GM19238 (cell line): ENCODE results near the gene AAR2.

Experiments used
- DNase-seq: peaks from one replicate; pipeline ENCODE4 v3.0.0; 2011; ENCODE audit warnings: low spot score; ENCODE audit not compliant: insufficient read length

AAR2 gene, protein sequence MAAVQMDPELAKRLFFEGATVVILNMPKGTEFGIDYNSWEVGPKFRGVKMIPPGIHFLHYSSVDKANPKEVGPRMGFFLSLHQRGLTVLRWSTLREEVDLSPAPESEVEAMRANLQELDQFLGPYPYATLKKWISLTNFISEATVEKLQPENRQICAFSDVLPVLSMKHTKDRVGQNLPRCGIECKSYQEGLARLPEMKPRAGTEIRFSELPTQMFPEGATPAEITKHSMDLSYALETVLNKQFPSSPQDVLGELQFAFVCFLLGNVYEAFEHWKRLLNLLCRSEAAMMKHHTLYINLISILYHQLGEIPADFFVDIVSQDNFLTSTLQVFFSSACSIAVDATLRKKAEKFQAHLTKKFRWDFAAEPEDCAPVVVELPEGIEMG

DNA sequence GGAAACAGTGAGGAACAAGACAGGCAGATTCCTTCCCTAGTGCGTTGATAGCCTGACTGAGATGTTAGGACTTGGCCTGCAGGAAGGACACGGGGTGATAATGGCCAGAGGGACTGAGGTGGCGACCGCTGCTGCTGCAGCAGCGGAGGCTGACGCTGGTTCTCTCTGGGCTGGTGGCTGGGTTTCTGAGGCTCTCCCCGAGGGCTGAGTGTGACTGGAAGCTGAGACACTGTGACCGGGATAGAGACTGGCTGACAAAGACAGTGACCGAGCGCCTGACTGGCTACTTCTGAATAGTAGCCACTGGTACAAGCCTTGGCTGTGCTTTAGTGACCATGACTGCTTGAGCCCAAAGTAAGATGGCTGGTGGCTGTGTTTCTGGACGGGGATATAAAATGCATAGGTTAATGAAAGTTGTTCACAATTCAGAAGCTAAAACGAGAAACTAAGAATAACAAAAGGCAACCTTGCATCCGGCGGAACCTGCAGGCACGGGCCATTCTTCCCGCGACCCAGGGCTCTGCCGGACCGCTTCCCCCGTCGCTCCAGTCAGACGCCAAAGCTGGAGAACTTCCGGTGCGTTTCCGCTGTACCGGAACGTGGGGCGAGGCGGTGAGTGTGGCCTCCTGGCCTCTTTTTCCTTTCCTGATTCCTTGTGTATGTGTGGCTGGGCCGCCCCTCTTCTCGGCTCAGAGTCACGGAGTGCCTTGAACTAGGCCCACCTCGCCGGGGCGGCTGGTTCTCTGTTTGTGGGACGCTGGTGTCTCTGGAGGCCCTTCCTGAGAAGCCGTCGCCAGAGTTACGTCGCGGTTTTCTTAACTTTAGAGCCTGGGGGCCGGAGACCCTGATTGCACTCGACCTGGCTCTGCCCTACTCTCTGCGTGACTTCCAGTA lies at the start of gene AAR2:
AAR2 (plus strand) TSS at position 587 of the 894 bp plus-strand sequence. CDS start 3,391 bp downstream, outside the sequence.
- peak; percentile 68 for DNase-seq

DNA sequence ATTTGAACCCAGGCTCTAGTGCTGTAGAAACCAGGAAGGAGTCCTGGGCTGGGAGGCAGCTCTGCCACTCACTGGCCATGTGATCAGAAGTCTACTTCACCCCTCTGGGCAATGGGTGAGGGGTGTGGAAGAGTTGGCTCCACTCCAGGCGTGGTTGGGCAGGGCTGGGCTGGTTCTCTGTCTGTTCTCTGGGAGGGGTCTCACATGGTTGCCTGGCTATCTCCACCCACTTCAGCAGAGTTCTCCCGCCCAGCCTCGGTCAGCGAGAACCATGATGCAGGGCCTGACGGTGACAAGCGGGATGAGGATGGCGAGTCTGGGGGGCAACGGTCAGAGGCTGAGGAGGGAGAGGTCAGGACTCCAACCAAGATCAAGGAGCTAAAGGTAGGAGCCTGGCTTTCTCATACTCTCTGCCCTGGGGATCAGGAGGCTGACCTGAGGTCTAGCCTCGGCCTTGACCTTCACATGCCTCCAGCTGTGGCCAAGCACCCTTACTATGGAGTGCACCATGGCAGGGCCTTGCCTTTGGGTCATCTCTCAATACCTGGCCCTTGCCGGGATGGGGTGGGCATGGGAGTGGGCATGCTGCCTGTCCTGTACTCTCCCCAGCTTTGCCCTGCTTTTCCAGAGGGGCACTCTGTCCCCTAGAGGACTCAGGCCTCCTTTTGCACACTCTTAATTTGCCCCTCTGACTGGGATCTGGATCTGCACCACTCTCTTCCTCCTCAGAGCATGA lies 42.1 kb upstream of the AAR2 start:
- no peak for DNase-seq

DNA sequence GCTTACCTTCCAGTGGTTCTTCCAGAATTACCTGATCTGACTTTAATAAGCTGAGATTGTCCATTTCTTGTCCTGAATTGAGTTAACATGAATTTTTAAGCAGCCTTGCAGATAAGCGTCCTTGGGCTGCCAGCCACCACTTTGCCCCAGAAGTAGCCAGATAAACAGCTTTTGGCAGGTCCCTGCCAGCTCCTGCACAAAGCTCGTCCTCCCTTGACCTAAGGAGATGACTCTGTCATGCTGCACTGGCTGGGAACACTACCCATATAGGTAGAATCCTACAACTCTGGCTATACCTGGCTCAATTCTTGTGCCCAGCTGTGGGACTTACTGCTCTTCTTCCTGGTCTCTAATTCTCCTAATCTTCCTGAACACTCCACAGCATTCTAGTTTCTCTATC lies 39.6 kb upstream of the AAR2 start:
- no peak for DNase-seq

DNA sequence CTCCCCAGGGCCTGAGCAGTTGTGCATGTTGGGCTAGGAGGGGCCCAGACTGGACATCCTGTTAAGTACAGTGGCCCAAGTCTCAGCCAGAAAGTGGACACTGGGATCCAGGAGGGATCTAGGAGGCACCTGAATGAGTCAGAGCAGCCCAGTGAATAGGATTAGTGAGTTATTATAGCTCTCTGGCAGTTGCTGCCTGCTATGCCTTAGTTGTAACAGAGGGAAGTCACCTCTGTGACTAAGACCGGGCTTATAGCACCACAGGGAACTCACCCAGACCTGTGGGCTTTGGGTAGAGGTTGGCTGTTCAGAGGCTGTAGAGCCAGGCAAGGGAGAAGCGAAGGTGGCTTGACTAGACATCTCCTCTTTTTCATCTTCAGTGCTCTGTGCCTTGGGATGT lies 39.0 kb upstream of the AAR2 start:
- DNase-seq = no peak

DNA sequence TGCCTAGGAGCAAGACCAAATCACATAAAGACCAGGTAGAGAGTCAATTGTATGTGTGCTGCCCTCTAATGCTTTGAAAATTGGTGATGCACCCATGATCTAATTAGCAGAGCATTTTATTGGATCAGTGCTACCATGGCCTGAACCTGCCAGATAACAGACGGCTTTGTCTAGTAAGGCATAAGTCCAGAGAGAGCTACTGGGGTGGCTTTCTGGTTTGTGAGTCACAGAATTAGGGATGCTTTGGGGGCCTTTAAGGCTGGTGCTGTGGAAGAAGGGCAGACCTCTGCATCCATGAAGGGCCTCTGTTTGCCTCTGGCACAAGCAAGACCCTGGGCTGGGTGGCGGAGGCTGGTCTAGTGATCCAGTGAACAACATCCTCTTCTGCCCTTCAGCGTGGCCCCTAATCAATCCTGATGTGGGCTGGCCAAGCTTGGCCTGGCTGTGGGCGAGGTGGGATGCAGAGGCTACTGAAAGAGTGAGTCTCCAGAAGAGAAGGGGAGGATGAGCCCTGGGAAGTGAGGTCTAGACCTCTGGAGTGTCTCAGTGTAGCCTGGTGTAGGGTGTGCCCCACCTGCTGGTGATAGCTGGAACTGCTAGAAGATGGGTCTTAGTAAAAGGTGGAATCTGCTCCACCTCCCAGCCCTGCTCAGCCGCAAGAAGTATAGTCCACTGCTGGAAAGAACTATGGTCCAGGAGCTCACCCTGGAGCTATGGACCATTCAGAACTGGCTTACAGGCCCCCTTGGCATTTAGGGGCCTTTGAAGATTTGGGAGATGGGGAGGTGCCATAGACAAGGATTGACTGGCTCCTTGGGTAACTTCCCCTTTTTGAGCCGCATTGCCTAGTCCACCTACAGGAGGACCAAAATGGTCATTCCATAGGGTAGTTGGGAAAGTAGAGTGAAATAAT lies 36.7 kb upstream of the AAR2 start:
- DNase-seq = peak; percentile 62

DNA sequence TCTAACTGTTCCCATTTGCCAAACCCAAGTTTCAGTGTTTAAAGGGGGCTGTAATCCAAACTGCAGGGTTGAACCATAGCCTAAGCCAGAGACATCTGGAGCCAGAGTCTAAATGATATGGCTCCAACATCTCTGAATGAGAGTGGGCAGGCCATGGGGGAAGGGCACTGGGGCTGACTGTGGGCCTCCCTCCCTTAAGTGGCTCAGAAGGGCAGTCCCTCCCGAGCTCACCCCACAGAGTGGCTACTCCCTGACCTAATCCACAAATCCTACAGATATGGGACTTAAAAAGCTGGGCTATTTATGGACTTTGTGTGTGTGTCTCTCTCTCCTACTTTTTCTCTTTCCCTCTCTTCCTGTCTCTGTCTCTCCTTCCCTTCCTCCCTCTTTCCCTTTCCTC lies 35.8 kb upstream of the AAR2 start:
- no peak for DNase-seq

DNA sequence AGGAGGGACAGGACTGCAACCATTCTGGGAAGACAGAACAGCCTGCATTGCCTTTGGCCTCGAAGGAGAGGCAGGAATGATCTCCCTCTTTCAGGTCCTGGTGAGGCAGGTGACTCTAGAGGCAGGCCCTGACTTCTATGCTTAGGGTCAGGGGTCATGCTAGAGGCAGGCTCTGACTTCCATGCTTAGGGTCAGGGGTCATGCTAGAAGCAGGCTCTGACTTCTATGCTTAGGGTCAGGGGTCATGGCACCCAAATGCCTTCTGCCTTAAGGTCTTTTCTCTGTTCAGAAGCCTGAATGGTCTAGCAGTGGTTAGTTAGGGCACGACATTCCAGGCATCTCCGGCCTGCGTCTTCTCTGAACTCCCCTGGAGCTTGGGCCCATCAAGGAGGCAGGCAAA lies 35.1 kb upstream of the AAR2 start:
- DNase-seq = no peak

DNA sequence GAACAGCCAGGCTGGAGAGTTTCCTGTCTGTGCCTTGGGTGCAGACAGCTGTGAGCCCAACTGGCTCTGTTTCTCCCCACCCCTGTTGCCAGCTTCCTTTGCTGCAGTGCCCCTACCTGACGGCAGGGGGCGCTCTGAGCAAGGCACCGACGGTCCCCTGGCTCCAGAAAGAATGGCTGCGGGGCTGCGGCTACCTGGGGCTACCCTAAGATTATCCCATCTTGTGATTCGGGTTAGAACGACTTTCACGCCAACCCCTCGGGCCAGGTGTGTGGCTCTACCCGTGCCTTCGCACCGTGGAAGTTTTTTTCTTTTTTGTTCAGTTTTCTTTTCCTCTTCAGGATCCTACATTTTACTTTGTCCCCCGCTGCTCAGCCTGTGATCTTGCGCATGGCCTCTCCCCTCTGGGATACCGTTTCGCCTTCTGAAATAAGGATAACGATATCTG lies 33.4 kb upstream of the AAR2 start:
- DNase-seq = peak; percentile 79

DNA sequence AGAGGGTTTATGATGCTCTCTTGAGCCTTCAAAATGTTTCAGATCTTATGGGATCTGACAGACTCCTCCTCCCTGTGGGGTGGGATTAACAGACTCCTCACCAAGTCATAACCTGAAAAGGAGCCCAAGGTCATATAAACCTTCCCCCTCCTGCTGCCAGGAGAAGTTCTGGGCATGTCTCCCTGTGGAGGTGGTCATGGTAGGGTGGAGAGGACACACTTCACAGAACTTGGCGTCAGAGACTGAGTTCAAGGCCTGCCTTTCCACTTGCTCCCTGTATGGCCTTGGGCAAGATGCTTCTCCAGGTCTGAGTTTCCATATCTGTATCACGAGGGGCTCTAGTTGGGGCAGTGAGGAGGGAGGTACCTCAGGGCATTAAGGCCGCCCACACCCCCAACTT lies 32.4 kb upstream of the AAR2 start:
- DNase-seq = no peak

DNA sequence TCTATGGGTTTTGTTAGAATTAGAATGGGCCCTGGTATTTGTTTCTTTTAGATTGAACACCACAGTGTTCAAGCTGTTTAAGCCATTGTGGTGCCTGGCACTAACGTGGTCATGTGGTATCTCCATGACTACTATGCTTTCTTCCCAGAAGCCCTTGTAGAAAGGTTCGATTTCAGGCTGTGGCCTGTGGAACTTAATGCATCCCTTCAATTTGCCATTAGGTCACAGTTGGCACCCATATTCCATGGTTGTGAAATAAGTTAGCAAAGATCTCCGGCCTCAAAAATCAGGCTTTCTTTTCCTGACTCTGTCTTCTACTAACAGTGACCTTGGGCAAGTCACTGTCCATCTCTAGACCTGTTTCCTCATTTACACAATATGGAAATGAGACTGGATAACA lies 31.3 kb upstream of the AAR2 start:
- DNase-seq = no peak

DNA sequence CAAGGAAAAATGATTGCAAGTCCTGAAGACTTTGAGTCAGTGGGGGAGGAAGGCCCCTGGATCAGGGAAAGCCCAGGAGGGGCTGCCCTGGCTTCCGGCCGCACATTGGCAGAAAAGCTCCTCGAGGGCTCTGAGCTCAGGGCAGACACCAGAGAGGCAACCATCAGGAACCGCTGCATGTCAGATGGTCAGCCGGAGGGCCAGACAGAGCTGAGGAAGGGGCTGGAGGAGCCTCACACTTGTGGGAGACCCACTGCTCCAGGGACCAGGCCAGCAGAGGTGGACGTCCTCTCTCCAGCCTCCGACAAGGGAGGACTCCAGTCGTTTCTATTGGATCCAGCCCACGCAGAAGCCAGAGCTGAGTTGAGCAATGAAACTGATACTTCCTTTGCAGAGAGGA lies 30.2 kb upstream of the AAR2 start:
- no peak for DNase-seq

DNA sequence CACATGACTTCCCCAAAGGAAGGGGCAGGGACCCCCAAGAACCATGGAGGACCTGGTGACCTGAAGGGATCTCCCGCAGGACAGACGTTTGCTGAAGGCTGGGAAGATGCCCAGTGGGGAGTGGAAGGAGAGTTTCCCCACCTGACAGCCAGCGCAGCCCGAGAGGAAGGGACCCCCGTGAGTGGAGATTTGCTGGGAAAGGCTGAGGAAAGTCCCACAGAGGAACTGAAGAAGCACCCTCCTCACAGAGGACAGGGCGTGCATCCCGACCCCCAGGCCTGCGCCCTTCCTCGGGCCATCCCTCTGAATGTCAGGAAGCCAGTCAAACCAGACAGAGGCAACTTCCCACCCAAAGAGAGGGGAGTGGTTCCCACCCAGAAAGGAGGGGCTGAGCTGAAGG lies 29.6 kb upstream of the AAR2 start:
- DNase-seq = no peak

DNA sequence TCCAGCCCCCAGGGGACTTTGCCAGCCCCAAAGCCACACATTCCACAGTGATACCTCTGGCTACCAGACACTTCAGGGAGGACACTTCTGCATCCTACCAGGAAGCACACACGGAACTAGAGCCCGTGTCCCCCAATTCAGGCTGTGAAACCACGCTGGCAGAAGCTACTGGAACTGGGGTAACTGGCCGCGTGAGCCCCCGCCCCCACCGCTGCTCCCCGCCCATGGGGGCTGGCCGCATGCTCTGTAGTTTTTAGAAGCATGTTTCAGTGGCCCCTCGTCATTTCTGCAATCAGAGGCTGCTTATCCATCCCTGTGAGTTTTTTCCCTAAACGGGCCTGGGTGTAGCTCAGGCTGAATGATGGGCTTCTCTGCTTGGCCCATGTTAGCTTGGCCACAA lies 28.7 kb upstream of the AAR2 start:
- no peak for DNase-seq

DNA sequence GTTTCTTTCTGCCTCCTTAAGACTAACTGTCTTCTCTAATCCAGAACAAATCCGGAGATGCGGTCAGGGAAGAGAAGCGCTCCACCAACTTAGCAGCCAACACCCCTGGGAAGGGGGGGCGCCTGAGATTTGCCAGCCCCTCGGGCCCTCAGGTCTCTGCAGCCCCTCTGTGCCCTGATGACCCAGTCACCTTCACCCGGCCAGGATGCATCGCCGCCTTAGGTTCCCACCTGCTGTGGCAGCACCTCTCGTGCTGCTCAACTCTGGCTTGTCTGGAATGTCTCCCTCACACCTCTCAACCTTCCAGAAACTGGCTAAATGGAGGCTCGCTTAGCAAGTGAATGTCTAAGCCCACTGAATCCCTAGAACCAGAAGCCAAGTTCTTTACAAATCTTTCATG lies 28.0 kb upstream of the AAR2 start:
- no peak for DNase-seq

DNA sequence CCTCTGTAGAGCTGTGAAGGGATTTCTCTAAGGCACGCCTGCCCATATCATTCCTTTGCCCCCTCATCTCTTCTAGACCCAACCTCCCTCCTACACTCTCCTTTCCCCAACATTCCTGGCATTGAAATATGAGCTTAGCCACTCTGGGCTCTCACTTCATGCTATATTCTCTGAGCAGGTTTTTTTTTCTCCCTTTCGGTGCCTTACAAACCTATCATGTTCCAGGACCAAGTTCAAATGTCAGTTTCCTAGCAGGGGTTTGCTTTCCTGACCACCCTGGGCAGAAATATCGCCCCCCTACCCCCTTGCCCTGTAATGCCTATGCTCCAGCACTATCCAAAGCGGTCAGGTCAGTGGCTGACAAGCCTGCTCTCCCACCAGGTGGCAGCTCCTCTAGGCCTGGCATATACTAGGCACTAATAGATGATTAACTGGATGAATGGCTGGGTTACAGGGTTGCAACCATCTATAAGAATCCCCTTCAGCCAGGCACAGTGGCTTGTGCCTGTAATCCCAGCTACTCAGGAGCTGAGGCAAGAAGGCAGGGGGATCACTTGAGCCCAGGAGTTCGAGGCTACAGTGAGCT lies 25.7 kb upstream of the AAR2 start:
- DNase-seq = no peak

DNA sequence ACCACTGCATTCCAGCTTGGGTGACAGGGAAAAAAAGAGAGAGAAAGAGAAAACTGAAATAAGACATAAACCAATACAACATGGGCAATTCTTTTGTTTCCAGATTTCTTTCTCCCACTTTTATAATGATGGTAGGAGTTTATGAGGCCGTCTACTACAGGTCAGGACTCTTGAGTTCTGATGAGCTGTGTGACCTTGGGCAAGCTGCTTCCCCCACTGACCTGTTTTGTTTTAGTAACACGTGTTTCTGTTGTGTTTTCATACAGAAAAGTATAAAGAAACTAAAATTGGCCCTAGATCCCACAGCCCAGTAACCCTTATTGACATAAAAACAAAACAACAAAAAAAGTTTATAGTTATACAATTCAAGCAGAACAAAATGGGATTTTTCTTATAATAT lies 22.9 kb upstream of the AAR2 start:
- no peak for DNase-seq

DNA sequence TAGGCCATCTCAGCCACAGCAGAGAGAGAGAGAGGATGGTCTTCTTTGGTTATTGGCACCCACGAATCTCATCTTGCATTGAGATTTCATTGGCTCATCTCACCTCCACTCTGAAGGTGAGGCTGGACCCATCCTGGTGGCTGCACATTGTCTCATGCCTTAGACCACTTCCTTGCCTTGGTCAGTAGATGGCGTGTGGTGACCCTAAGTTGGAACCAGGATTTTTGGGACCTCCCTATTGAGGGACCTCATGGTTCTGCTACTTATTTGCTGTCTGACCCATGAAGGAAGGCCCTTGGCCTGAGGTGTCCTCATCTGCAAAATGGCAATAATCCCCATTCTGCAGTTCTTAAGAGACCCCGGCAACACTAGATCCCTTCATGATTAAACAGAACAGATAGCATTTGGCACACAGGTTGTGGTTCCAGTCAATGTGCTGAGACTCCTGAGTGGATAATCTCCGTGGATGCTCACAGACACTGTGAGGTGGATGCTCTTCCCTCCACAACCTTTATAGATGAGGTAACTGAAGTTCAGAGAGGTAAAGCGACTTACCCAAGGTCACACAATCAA lies 21.5 kb upstream of the AAR2 start:
- DNase-seq = peak; percentile 19

DNA sequence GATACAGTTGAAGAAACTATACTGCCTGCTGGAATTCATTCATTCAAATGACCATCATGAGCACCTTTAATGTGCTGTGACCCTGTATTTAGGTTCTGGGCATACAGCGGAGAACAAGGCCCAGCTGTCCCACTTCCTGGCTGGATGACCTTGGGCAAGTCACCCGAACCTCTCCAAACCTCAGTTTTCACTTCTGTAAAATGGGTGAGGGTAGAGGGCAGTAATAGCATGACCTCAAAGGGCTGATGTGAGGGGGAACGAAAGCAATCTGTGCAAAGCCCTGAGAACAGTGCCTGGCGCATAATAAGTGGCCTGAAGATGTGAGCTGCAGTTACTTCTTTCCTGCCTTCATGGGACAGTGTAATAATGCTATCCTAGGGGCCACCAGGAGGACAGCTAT lies 20.5 kb upstream of the AAR2 start:
- DNase-seq = no peak

DNA sequence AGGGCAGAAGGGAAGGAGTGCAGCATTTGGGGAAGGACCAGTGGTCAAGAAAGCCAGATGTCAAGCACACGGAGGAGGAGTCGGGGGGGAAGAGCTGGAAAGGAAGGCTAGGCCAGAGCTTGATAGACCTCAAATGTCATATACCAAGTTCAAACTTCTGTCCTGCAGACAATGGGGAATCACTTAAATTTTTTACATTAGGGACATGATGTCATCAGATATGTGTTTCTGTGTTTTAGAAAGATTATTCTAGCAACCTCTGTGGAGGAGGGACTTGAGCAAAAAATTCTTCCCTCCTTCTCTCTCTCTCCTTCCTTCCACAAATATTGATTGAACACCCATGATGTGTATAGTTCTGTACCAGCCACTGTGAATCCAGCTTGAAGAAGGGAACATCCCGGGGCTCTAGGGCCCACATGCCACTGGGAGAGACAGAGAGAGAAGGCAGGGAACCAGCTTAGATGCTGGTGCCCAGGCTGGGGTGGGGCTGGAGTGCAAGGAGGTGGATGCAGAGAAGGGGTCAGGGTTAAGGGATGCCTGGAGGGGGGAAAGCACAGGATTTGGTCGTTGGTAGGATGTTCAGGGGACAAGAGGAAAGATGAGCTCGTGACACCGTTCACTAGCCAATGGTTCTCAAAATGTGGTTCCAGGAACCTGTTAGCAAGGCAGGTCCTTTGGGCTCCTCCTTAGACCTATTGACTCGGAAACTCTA lies 19.8 kb upstream of the AAR2 start:
- DNase-seq = no peak
